HEK293T (cell line): ENCODE data around the gene CADPS.

Experiments
- CTCF ChIA-PET: fragments of 350-600 bp; formaldehyde crosslinking; extraction: SDS; loops from one replicate; lab custom pipeline; 2021; ENCODE audit warnings: antibody characterized with exemption, inconsistent platforms; lab: Yijun Ruan, JAX
- POLR2A ChIA-PET: fragments of 350-600 bp; formaldehyde crosslinking; extraction: SDS; loops from one replicate; lab custom pipeline; 2020; ENCODE audit warnings: antibody characterized with exemption, inconsistent platforms; lab: Yijun Ruan, JAX
- DNase-seq: peaks from one replicate; pipeline ENCODE4 v3.0.0; 2012; ENCODE audit warnings: mixed read lengths; ENCODE audit errors: extremely low spot score
- ARNT ChIP-seq: fragments of 450-650 bp; IDR thresholded peaks from 2 replicates; pipeline ENCODE4 v1.6.1; 2017; ENCODE audit warnings: mild to moderate bottlenecking
- BHLHE40 ChIP-seq: fragments of 450-650 bp; IDR thresholded peaks from 2 replicates; pipeline ENCODE4 v1.6.1; 2016; ENCODE audit warnings: mild to moderate bottlenecking, moderate library complexity, borderline replicate concordance
- CTBP1 ChIP-seq: fragments of 450-650 bp; IDR thresholded peaks from 2 replicates; pipeline ENCODE4 v1.6.1; 2016; ENCODE audit warnings: borderline replicate concordance
- ELF4 ChIP-seq: fragments of 450-650 bp; IDR thresholded peaks from 2 replicates; pipeline ENCODE4 v1.6.1; 2017; ENCODE audit warnings: antibody characterized with exemption
- FOXA1 ChIP-seq: fragments of 450-650 bp; IDR thresholded peaks from 2 replicates; pipeline ENCODE4 v1.6.1; 2016; ENCODE audit warnings: mild to moderate bottlenecking
- FOXK2 ChIP-seq: fragments of 450-650 bp; IDR thresholded peaks from 2 replicates; pipeline ENCODE4 v1.6.1; 2016; ENCODE audit warnings: mild to moderate bottlenecking
- FOXM1 ChIP-seq: fragments of 450-650 bp; IDR thresholded peaks from 2 replicates; pipeline ENCODE4 v1.6.1; 2017; ENCODE audit warnings: mild to moderate bottlenecking, borderline replicate concordance
- HDGF ChIP-seq: fragments of 450-650 bp; IDR thresholded peaks from 2 replicates; pipeline ENCODE4 v1.6.1; 2017; ENCODE audit warnings: antibody characterized with exemption, borderline replicate concordance
- L3MBTL2 ChIP-seq: fragments of 450-650 bp; conservative IDR thresholded peaks from 2 replicates; pipeline ENCODE4 v1.6.1; 2016; ENCODE audit warnings: mild to moderate bottlenecking
- LEF1 ChIP-seq: fragments of 450-650 bp; IDR thresholded peaks from 2 replicates; pipeline ENCODE4 v1.6.1; 2017; ENCODE audit warnings: mild to moderate bottlenecking, borderline replicate concordance
- NFRKB ChIP-seq: fragments of 450-650 bp; IDR thresholded peaks from 2 replicates; pipeline ENCODE4 v1.6.1; 2016; ENCODE audit warnings: mild to moderate bottlenecking, moderate library complexity
- PKNOX1 ChIP-seq: fragments of 450-650 bp; IDR thresholded peaks from 2 replicates; pipeline ENCODE4 v1.6.1; 2016
- SP1 ChIP-seq: fragments of 450-650 bp; IDR thresholded peaks from 2 replicates; pipeline ENCODE4 v1.6.1; 2017
- SUZ12 ChIP-seq: fragments of 450-650 bp; IDR thresholded peaks from 2 replicates; pipeline ENCODE4 v1.6.1; 2016; ENCODE audit warnings: mild to moderate bottlenecking
- TARDBP ChIP-seq: fragments of 450-650 bp; IDR thresholded peaks from 2 replicates; pipeline ENCODE4 v1.6.1; 2016
- ZNF384 ChIP-seq: fragments of 450-650 bp; IDR thresholded peaks from 2 replicates; pipeline ENCODE4 v1.6.1; 2016

Gene CADPS

GRCh38 chr3:62892045-62892444 is 16.8 kb upstream of the CADPS start:
- ChIA-PET POLR2A (no interaction called here), CTCF (no interaction called here)
- DNase-seq: no peak
- TF ChIP-seq HDGF (no peak), L3MBTL2 (no peak), TARDBP (no peak), SUZ12 (no peak), BHLHE40 (no peak), FOXK2 (no peak), ARNT (no peak), ELF4 (no peak), CTBP1 (no peak)

GRCh38 chr3:62888778-62889177 is 13.6 kb upstream of the CADPS start:
- POLR2A ChIA-PET: no interaction called here
- CTCF ChIA-PET: no interaction called here
- no peak for TF ChIP-seq L3MBTL2
- no peak for TF ChIP-seq HDGF
- TF ChIP-seq ELF4: no peak
- no peak for TF ChIP-seq PKNOX1
- no peak for TF ChIP-seq TARDBP
- TF ChIP-seq SP1: no peak
- TF ChIP-seq CTBP1: no peak
- no peak for TF ChIP-seq BHLHE40
- no peak for TF ChIP-seq FOXK2
- no peak for TF ChIP-seq NFRKB
- TF ChIP-seq SUZ12: no peak
- no peak for TF ChIP-seq FOXA1
- no peak for TF ChIP-seq ARNT
- TF ChIP-seq FOXM1: no peak
- no peak for TF ChIP-seq ZNF384
- TF ChIP-seq LEF1: no peak
- DNase-seq: no peak

GRCh38 chr3:62888180-62888579 is 13.0 kb upstream of the CADPS start:
- DNase-seq: no peak
- ChIA-PET POLR2A (no interaction called here), CTCF (no interaction called here)
- no peak for TF ChIP-seq HDGF
- TF ChIP-seq PKNOX1: no peak
- TF ChIP-seq TARDBP: no peak
- TF ChIP-seq ELF4: no peak
- TF ChIP-seq L3MBTL2: no peak
- no peak for TF ChIP-seq SP1
- no peak for TF ChIP-seq SUZ12
- no peak for TF ChIP-seq ZNF384
- no peak for TF ChIP-seq FOXK2
- TF ChIP-seq ARNT: no peak
- TF ChIP-seq FOXA1: no peak
- TF ChIP-seq LEF1: no peak
- TF ChIP-seq FOXM1: no peak
- TF ChIP-seq NFRKB: no peak
- TF ChIP-seq BHLHE40: no peak
- no peak for TF ChIP-seq CTBP1

- TF ChIP-seq ELF4: no peak
- no peak for TF ChIP-seq CTBP1
- no peak for TF ChIP-seq L3MBTL2
- no peak for TF ChIP-seq TARDBP
- no peak for TF ChIP-seq BHLHE40
- TF ChIP-seq FOXM1: no peak
- no peak for TF ChIP-seq ARNT
- no peak for TF ChIP-seq HDGF
- TF ChIP-seq LEF1: no peak
- no peak for TF ChIP-seq SP1
- TF ChIP-seq FOXK2: no peak
- no peak for TF ChIP-seq NFRKB
- no peak for TF ChIP-seq PKNOX1
- no peak for TF ChIP-seq FOXA1
- TF ChIP-seq SUZ12: no peak
- TF ChIP-seq ZNF384: no peak
- DNase-seq: no peak
- CTCF ChIA-PET: no interaction called here
- POLR2A ChIA-PET: interaction anchor here (0.7 kb wide), 1 partner anchor 15 kb away, joined by 3 read pairs; no protein-coding TSS in a partner anchor
Measured at GRCh38 chr3:62885136-62885535, 9.9 kb upstream of the CADPS start.

GRCh38 chr3:62884096-62884870 is 9.1 kb upstream of the CADPS start:
- no peak for DNase-seq
- ChIA-PET CTCF (no interaction called here), POLR2A (no interaction called here)
- no peak for TF ChIP-seq ELF4
- TF ChIP-seq NFRKB: no peak
- no peak for TF ChIP-seq TARDBP
- TF ChIP-seq PKNOX1: no peak
- no peak for TF ChIP-seq HDGF
- TF ChIP-seq ZNF384: no peak
- no peak for TF ChIP-seq SUZ12
- no peak for TF ChIP-seq FOXK2
- TF ChIP-seq CTBP1: no peak
- TF ChIP-seq BHLHE40: no peak
- TF ChIP-seq SP1: no peak
- TF ChIP-seq FOXM1: no peak
- no peak for TF ChIP-seq L3MBTL2
- TF ChIP-seq LEF1: no peak
- no peak for TF ChIP-seq FOXA1
- no peak for TF ChIP-seq ARNT
